SK-N-SH (cell line): ENCODE results near the gene MAP6.

Source experiments
- CHD2 ChIP-seq: fragments of 150-350 bp; IDR thresholded peaks from 2 replicates; pipeline ENCODE4 v1.6.1; 2018; ENCODE audit warnings: low read length; ENCODE audit not compliant: partially characterized antibody
- GABPA ChIP-seq: IDR thresholded peaks from 2 replicates; pipeline ENCODE4 v1.4.0; 2012; ENCODE audit warnings: low read depth, mild to moderate bottlenecking
- NFIC ChIP-seq: IDR thresholded peaks from 2 replicates; pipeline ENCODE4 v1.4.0; 2012; ENCODE audit warnings: borderline replicate concordance
- RFX5 ChIP-seq: IDR thresholded peaks from 2 replicates; pipeline ENCODE4 v1.6.1; 2012; ENCODE audit warnings: mild to moderate bottlenecking, improper control_type of control experiment, low read length

GRCh38 chr11:75572744-75573143 is 96.1 kb downstream of the MAP6 start:
- TF ChIP-seq NFIC = no peak
- no peak for TF ChIP-seq CHD2
- TF ChIP-seq RFX5 = no peak
- no peak for TF ChIP-seq GABPA
